HPDE6-E6E7 (cell line): ENCODE results near the gene SEMA5B.

Experiments
- DNase-seq: peaks from one replicate; pipeline ENCODE4 v3.0.0; 2011; ENCODE audit warnings: missing footprints; ENCODE audit errors: extremely low spot score

SEMA5B gene

GRCh38 chr3:122926811-122927210, 100.8 kb downstream of the SEMA5B start:
- no peak for DNase-seq

- no peak for DNase-seq
Observed at GRCh38 chr3:122926322-122926721, 101.2 kb downstream of the SEMA5B start.

- no peak for DNase-seq
Observed at GRCh38 chr3:122925756-122926155, 101.8 kb downstream of the SEMA5B start.

- DNase-seq: no peak
Observed at GRCh38 chr3:122924056-122924455, 103.5 kb downstream of the SEMA5B start.

- no peak for DNase-seq
Observed at GRCh38 chr3:122923611-122924010, 104.0 kb downstream of the SEMA5B start.

- DNase-seq: no peak
Observed at GRCh38 chr3:122921791-122922651, 105.5 kb downstream of the SEMA5B start.

- no peak for DNase-seq
Observed at GRCh38 chr3:122920986-122921385, 106.6 kb downstream of the SEMA5B start.

- DNase-seq: no peak
Observed at GRCh38 chr3:122919291-122919610, 108.3 kb downstream of the SEMA5B start.

- no peak for DNase-seq
Observed at GRCh38 chr3:122918576-122919290, 108.8 kb downstream of the SEMA5B start.

GRCh38 chr3:122917412-122917811, 110.2 kb downstream of the SEMA5B start:
- DNase-seq: no peak

- DNase-seq: no peak
Observed at GRCh38 chr3:122916580-122916979, 111.0 kb downstream of the SEMA5B start.

- no peak for DNase-seq
Observed at GRCh38 chr3:122916084-122916483, 111.5 kb downstream of the SEMA5B start.

- no peak for DNase-seq
Observed at GRCh38 chr3:122915300-122916055, 112.1 kb downstream of the SEMA5B start.

- DNase-seq: no peak
Observed at GRCh38 chr3:122913539-122914100, 113.9 kb downstream of the SEMA5B start.

GRCh38 chr3:122912772-122913538, 114.6 kb downstream of the SEMA5B start:
- DNase-seq: no peak

GRCh38 chr3:122911901-122912300, 115.7 kb downstream of the SEMA5B start:
- DNase-seq: no peak

GRCh38 chr3:122908251-122908650, 119.3 kb downstream of the SEMA5B start:
- DNase-seq: no peak

GRCh38 chr3:122907471-122907870, 120.1 kb downstream of the SEMA5B start:
- no peak for DNase-seq

- DNase-seq: no peak
Observed at GRCh38 chr3:122903171-122903570, 124.4 kb downstream of the SEMA5B start.

- no peak for DNase-seq
Observed at GRCh38 chr3:122902326-122902725, 125.2 kb downstream of the SEMA5B start.

- no peak for DNase-seq
Observed at GRCh38 chr3:122898298-122898697, 129.3 kb downstream of the SEMA5B start.
